GM23338 (cell line): Measurements from ENCODE around the gene DPY19L1. TPM values are rescaled to one million over a fixed set of nuclear protein-coding genes. Genes with fewer than 3 reads are reported as not detected.
"Not testable (repeated sequence)": the region's sequence is repeated elsewhere in the genome, so short reads cannot be mapped to it uniquely, and the experiment has no call there.

Experiments used
- ATAC-seq: fragments of 200-7000 bp; cut with Tn5 transposase; 3 replicates; pipeline ENCODE4 v1.9.1; 2020
- DNase-seq: peaks from one replicate; pipeline ENCODE4 v3.0.0-alpha.2; 2015; ENCODE audit warnings: low spot score
- H2AFZ ChIP-seq: fragments of 200-600 bp; sonication (generic); 2 replicates; pipeline ENCODE4 v1.8.0; 2016; ENCODE audit warnings: antibody characterized with exemption, mild to moderate bottlenecking, moderate library complexity
- H3F3A ChIP-seq: fragments of 200-600 bp; sonication (generic); replicated peaks from 2 replicates; pipeline ENCODE4 v1.8.0; 2017; ENCODE audit warnings: antibody characterized with exemption, mixed run types, low read depth
- H3K27ac ChIP-seq: fragments of 200-600 bp; sonication (generic); 2 replicates; pipeline ENCODE4 v1.6.1; 2016; ENCODE audit warnings: low read depth
- H3K27me3 ChIP-seq: fragments of 200-600 bp; sonication (generic); 2 replicates; pipeline ENCODE4 v1.8.0; 2016; ENCODE audit warnings: mild to moderate bottlenecking, mixed run types, moderate library complexity; ENCODE audit not compliant: insufficient read depth
- H3K36me3 ChIP-seq: fragments of 200-600 bp; sonication (generic); 2 replicates; pipeline ENCODE4 v1.8.0; 2016; ENCODE audit warnings: mild to moderate bottlenecking; ENCODE audit not compliant: insufficient read depth
- H3K4me1 ChIP-seq: fragments of 200-600 bp; sonication (generic); 2 replicates; pipeline ENCODE4 v1.8.0; 2016; ENCODE audit warnings: mild to moderate bottlenecking, moderate library complexity; ENCODE audit not compliant: insufficient read depth
- H3K4me2 ChIP-seq: fragments of 200-600 bp; sonication (generic); 2 replicates; pipeline ENCODE4 v1.7.1; 2017; ENCODE audit warnings: mixed run types
- H3K4me3 ChIP-seq: fragments of 200-600 bp; sonication (generic); 2 replicates; pipeline ENCODE4 v1.6.1; 2016; ENCODE audit warnings: mixed run types
- H3K79me2 ChIP-seq: fragments of 200-600 bp; sonication (generic); replicated peaks from 2 replicates; pipeline ENCODE4 v1.8.0; 2017; ENCODE audit warnings: mild to moderate bottlenecking; ENCODE audit not compliant: insufficient read depth
- H3K9me2 ChIP-seq: fragments of 200-600 bp; sonication (generic); 2 replicates; pipeline ENCODE4 v1.8.0; 2017; ENCODE audit not compliant: insufficient read depth
- H4K20me1 ChIP-seq: fragments of 200-600 bp; sonication (generic); replicated peaks from 2 replicates; pipeline ENCODE4 v1.8.0; 2017; ENCODE audit warnings: mild to moderate bottlenecking; ENCODE audit not compliant: insufficient read depth
- H3K27ac Mint-ChIP-seq: 2 replicates; pipeline ENCODE4 v1.8.0; 2020; ENCODE audit warnings: inconsistent platforms, mild to moderate bottlenecking, moderate library complexity, mixed read lengths
- H3K27me3 Mint-ChIP-seq: 3 replicates; pipeline ENCODE4 v1.8.0; 2022; ENCODE audit warnings: low read depth, mild to moderate bottlenecking, moderate library complexity, mixed read lengths, inconsistent platforms; ENCODE audit not compliant: insufficient read depth, poor library complexity
- H3K36me3 Mint-ChIP-seq: 3 replicates; pipeline ENCODE4 v1.8.0; 2021; ENCODE audit warnings: low read depth, mild to moderate bottlenecking, inconsistent platforms, moderate library complexity, mixed read lengths
- H3K4me1 Mint-ChIP-seq: 3 replicates; pipeline ENCODE4 v1.8.0; 2020; ENCODE audit warnings: mild to moderate bottlenecking, inconsistent platforms, mixed read lengths
- H3K4me3 Mint-ChIP-seq: 3 replicates; pipeline ENCODE4 v1.8.0; 2021; ENCODE audit warnings: moderate library complexity, mild to moderate bottlenecking, inconsistent platforms, mixed read lengths
- H3K9me3 Mint-ChIP-seq: 3 replicates; pipeline ENCODE4 v1.8.0; 2020; ENCODE audit warnings: moderate library complexity, mild to moderate bottlenecking, inconsistent platforms, mixed read lengths
- CREB1 ChIP-seq: fragments of 250-450 bp; sonication (Bioruptor Pico); IDR thresholded peaks from 2 replicates; pipeline ENCODE4 v1.5.0; 2020; ENCODE audit warnings: low read depth, mild to moderate bottlenecking, moderate library complexity
- CTCF ChIP-seq, 2 experiments: fragments of 200-600 bp in 1 of 2; sonication (generic) in 1 of 2; conservative IDR thresholded peaks; 2 replicates each; pipeline versions ENCODE4 v1.5.1 to v1.6.1; 2016 to 2017; ENCODE audit warnings: antibody characterized with exemption in 2 of 2, low read depth in 2 of 2, mild to moderate bottlenecking in 2 of 2, moderate library complexity in 1 of 2
- EZH2 ChIP-seq: fragments of 200-600 bp; sonication (generic); IDR thresholded peaks from one replicate; pipeline ENCODE4 v1.8.0; 2017; ENCODE audit warnings: antibody characterized with exemption, mild to moderate bottlenecking, low read depth; ENCODE audit not compliant: unreplicated experiment
- EZH2phosphoT487 ChIP-seq: fragments of 200-600 bp; sonication (generic); IDR thresholded peaks from one replicate; pipeline ENCODE4 v1.8.1; 2018; ENCODE audit warnings: antibody characterized with exemption; ENCODE audit not compliant: unreplicated experiment
- JUNB ChIP-seq: IDR thresholded peaks from one replicate; pipeline ENCODE4 v1.6.1; 2016; ENCODE audit warnings: antibody characterized with exemption; ENCODE audit not compliant: unreplicated experiment
- NANOG ChIP-seq: IDR thresholded peaks from 2 replicates; pipeline ENCODE4 v1.6.1; 2016; ENCODE audit warnings: antibody characterized with exemption, borderline replicate concordance
- POLR2AphosphoS5 ChIP-seq: IDR thresholded peaks from 2 replicates; pipeline ENCODE4 v1.6.1; 2016; ENCODE audit warnings: antibody characterized with exemption, low read depth
- REST ChIP-seq: IDR thresholded peaks from one replicate; pipeline ENCODE4 v1.6.1; 2018; ENCODE audit warnings: antibody characterized with exemption; ENCODE audit not compliant: unreplicated experiment
- STAT1 ChIP-seq: IDR thresholded peaks from one replicate; pipeline ENCODE4 v1.6.1; 2016; ENCODE audit warnings: antibody characterized with exemption; ENCODE audit not compliant: unreplicated experiment
- ZNF114 ChIP-seq: fragments of 250-450 bp; sonication (Bioruptor Pico); IDR thresholded peaks from 2 replicates; pipeline ENCODE4 v1.5.0; 2020; ENCODE audit warnings: mild to moderate bottlenecking, moderate library complexity
- ZNF331 ChIP-seq: fragments of 250-450 bp; sonication (Bioruptor Pico); IDR thresholded peaks from 2 replicates; pipeline ENCODE4 v1.5.0; 2020; ENCODE audit warnings: low read depth, mild to moderate bottlenecking, moderate library complexity
- ZNF462 ChIP-seq: fragments of 250-450 bp; sonication (Bioruptor Pico); IDR thresholded peaks from 2 replicates; pipeline ENCODE4 v1.5.0; 2020; ENCODE audit warnings: mild to moderate bottlenecking, moderate library complexity
- polyA plus RNA-seq: library from polyadenylated mRNA; unstranded; fragments of >200 nt; fragmentation: Nextera tagmentation; extraction: Ambion mirVana; gene quantifications from 2 replicates; pipeline ENCODE4 v1.2.1, GENCODE V29; 2016
- total RNA-seq: library from RNA; depleted of rRNA; stranded (reverse); fragments of >200 nt; shearing (Covaris generic); gene quantifications from 2 replicates; pipeline ENCODE4 v1.2.3, GENCODE V29; 2014

The DPY19L1 gene
- total and polyA plus RNA-seq, 2 experiments from 2014 or later: 4.4 to 20.2 TPM

- not testable (repeated sequence) for H3K27me3 Mint-ChIP-seq, H3K4me2 ChIP-seq, H3K9me2 ChIP-seq, H3K27ac ChIP-seq, H4K20me1 ChIP-seq, ATAC-seq, H3K9me3 Mint-ChIP-seq, H3K27me3 ChIP-seq, H3K4me1 ChIP-seq, DNase-seq, H3F3A ChIP-seq, H3K4me1 Mint-ChIP-seq, H3K36me3 ChIP-seq, H3K4me3 ChIP-seq, H2AFZ ChIP-seq, H3K27ac Mint-ChIP-seq, H3K79me2 ChIP-seq, H3K4me3 Mint-ChIP-seq
- peaks cover 14% of the 10 kb centered on the region; the same call in 2 of the 3 replicates for H3K36me3 Mint-ChIP-seq
Measured at GRCh38 chr7:34966504-34966903, 70.8 kb downstream of the DPY19L1 start.

GRCh38 chr7:34958021-34958420 lies 79.3 kb downstream of the DPY19L1 start:
- Histone ChIP-seq H2AFZ (no peak overlapping the region), H3K27me3 (no peaks in the 10 kb centered on the region), H3K4me2 (no peak overlapping the region), H4K20me1 (no peaks in the 10 kb centered on the region), H3K36me3 (no peaks in the 10 kb centered on the region), H3K9me2 (no peaks in the 10 kb centered on the region), H3K4me3 (no peak overlapping the region), H3F3A (no peaks in the 10 kb centered on the region), H3K4me1 (peaks cover 2% of the 10 kb centered on the region; the same call in 1 of the 2 replicates), H3K79me2 (no peaks in the 10 kb centered on the region), H3K27ac (no peak overlapping the region)
- H3K27me3 Mint-ChIP-seq: no peaks in the 10 kb centered on the region
- H3K36me3 Mint-ChIP-seq: peaks cover 11% of the 10 kb centered on the region; the same call in 2 of the 3 replicates
- H3K27ac Mint-ChIP-seq: no peak overlapping the region
- H3K9me3 Mint-ChIP-seq: no peaks in the 10 kb centered on the region
- H3K4me1 Mint-ChIP-seq: peaks cover 3% of the 10 kb centered on the region
- H3K4me3 Mint-ChIP-seq: no peak overlapping the region
- ATAC-seq (no peak), DNase-seq (no peak)
- TF ChIP-seq ZNF114 (CRISPR knock-in tag): no peak
- TF ChIP-seq CREB1 (CRISPR knock-in tag): no peak
- no peak for TF ChIP-seq STAT1
- no peak for TF ChIP-seq ZNF331 (CRISPR knock-in tag)
- no peak for TF ChIP-seq REST
- no peak for TF ChIP-seq ZNF462 (CRISPR knock-in tag)
- TF ChIP-seq NANOG: no peak
- TF ChIP-seq EZH2phosphoT487: no peak
- TF ChIP-seq EZH2: no peak
- TF ChIP-seq POLR2AphosphoS5: no peak
- TF ChIP-seq JUNB: no peak
- TF ChIP-seq CTCF (conservative IDR thresholded peaks at IDR 0.05; ENCODE audit: low read depth in 2 of 2): no peak
